GM18511 (cell line): ENCODE measurements around the gene ADAMTSL3.
"Not testable (repeated sequence)": the region's sequence is repeated elsewhere in the genome, so short reads cannot be mapped to it uniquely, and the experiment has no call there.

Experiments
- ATAC-seq: cut with Tn5 transposase; IDR thresholded peaks from one replicate; pipeline ENCODE4 v1.9.1; 2021; ENCODE audit warnings: mild to moderate bottlenecking, moderate library complexity; ENCODE audit not compliant: unreplicated experiment

ADAMTSL3 gene

DNA sequence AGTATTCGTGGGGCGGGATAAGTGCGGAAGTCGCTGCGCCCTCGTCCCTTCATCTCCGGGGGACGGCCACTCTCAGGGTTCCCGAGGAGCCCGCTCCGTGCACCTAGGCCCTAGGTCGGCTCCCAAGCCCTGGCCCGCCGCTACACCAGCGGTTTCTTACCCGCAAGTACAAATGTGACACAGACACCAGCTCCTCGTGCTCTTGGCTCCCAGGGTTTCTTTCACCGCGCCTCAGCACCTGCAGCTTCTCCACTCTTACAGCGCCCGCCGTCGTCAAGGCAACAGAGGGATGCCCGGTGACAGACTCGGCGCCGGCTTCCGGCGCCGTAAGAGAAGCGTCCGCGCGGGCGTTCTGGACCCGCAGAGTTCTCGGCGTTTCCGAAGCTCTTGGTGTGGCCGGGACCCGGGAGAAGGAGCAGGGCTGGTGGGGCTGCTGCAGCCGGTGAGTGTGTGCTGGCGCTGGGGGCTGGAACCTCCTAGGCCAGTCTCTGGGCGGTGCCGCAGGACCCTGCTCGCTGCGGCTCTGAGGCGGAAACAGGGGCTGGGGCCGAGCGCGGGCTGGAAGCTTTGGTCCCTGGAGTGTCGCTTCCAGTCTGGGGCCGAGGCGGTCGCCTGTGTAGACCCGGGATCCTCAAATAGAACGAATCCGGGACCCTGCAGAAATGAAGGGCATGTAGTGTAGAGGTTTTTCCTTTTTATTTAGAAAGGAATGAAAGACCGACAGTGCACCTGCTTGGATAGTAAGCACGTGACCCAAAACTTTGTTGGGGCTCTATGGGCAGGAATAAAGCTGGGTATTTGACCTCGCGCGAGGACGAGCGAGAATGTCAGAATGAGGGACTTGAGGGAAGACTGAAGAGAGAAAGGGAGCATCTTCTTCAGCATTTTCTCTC lies 426.2 kb downstream of the ADAMTSL3 start:
- peak; percentile 91 for ATAC-seq

DNA sequence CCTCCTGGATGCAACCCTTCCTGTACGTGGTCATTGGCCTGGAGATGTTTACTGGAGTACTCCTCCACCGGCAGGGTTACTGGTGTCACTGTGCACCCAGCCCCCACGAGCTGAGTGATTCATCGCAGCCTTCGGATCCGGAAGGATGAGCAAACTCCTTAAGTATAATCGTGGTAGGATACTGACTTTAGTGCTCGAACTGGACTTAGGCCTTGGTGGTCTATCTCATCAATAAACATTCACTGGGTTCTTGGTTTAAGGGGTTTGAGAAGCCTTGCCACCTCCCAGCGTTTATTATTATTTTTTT lies 426.8 kb downstream of the ADAMTSL3 start:
- ATAC-seq = not testable (repeated sequence)

DNA sequence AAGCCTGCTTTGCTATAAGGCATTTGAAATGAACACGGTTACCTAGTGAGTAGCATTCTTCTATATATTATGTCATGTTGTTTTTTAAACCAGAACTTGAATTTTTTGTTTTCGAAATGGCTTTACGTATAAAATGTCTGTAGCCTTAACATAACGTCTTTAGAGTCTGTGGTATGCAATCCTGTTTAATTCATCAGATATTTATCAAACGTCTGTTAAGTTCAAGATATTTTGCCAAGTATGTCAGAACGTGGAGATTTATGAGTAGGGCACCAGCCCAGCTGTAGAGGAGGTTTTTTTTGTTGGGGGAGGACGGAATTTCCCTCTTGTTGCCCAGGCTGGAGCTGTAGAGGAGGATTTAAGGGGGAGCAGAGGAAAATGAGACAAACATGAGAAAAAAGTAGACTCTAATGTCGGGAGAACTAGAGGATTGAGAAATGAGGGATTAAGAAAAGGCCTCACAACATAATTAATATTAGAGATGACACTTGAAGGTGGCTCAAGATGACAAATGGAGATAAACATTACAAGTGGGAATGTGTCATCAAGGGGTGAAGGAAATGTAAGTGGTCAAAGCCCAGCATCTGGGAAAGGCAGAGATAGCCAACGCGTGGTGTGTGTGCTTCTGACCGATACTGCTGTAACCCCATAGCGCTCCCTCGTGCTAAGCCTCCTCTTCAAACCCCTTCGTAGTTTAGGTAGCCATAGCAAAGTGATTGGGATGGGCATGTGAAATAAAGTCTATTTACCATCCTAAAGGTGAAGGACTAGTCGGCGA lies 427.7 kb downstream of the ADAMTSL3 start:
- no peak for ATAC-seq

DNA sequence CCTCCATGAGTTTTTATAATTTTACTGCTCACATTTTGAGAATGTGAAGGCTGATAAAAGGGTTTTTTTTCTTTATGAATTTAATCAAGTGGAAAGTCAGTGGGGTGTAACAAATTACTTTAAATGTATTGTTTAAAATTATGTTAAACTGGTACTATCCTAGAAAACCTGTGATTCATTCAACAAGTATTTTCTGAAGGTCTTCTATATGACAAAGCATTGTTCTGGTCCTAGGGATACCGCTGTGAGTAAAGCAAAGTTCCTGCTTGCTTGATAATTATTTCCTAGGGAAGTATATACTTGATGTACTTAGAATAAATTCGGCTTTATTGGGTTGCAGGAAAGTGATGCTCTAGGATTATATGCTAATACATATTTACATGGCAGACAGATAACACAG lies 428.8 kb downstream of the ADAMTSL3 start:
- ATAC-seq = no peak

DNA sequence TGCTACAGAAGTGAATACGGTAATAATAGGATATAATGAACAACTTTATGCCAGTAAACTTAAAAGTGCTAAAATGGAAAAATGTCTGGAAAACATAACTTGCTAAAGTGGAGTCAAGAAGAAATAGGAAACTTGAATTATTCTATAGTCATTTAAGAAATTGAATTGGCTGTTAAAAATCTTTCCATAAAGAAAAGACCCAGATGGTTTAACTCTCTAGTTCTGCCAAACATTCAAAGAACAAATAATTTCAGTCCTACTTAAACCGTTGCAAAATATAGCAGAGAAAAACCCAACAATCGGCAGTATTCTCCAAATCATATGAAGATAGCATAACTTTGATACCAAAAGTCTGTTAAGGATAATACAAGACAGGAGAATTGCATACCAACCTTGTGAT lies 432.1 kb downstream of the ADAMTSL3 start:
- ATAC-seq = not testable (repeated sequence)
